Measurements from ENCODE around the gene PAM. TPM values are rescaled to one million over a fixed set of nuclear protein-coding genes. Genes with fewer than 3 reads are reported as not detected.
A peak's percentile ranks its signal among the peaks of the same experiment; 100 is the strongest.

Gene PAM
- total and polyA plus RNA-seq, 11 donors = 569 to 1,548 (median 1,087) TPM

DNA sequence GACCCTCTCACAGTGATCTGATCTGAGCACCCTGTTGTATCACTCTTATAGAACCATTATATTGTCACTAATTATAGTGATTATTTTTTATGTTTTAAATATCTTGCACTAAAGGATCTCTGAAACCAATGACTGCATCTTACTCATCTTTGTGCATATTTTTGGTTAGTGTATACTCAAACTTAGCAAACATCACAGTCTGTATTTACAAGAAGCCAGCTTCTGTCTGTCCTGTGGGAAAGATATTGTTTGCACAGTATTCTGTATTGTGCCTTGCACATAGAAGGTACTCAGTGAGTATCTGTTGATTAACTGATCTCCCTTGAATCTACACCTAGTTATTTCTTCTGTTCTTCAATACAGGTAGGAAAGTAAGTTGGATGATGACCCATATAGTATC is 131.5 kb downstream of the PAM start:
- no peak for TF ChIP-seq POLR2A (IDR thresholded peaks at IDR 0.05)
- TF ChIP-seq, protein P1, sequence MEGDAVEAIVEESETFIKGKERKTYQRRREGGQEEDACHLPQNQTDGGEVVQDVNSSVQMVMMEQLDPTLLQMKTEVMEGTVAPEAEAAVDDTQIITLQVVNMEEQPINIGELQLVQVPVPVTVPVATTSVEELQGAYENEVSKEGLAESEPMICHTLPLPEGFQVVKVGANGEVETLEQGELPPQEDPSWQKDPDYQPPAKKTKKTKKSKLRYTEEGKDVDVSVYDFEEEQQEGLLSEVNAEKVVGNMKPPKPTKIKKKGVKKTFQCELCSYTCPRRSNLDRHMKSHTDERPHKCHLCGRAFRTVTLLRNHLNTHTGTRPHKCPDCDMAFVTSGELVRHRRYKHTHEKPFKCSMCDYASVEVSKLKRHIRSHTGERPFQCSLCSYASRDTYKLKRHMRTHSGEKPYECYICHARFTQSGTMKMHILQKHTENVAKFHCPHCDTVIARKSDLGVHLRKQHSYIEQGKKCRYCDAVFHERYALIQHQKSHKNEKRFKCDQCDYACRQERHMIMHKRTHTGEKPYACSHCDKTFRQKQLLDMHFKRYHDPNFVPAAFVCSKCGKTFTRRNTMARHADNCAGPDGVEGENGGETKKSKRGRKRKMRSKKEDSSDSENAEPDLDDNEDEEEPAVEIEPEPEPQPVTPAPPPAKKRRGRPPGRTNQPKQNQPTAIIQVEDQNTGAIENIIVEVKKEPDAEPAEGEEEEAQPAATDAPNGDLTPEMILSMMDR (IDR thresholded peaks at IDR 0.05) = no peak
- Histone ChIP-seq H3K27me3 (no peaks in the 10 kb centered on the region), H3K4me3 (no peak overlapping the region), H3K27ac (no peak overlapping the region), H3K36me3 (no peaks in the 10 kb centered on the region), H3K4me1 (peaks cover 0 to 56% (median 14%) of the 10 kb centered on the region in 12 donors), H3K9me3 (peaks cover 0 to 2% (median 0%) of the 10 kb centered on the region in 12 donors)
- ATAC-seq (no peak), DNase-seq (no peak)
- intact Hi-C loops (cut with DNase I) = no loop called here

DNA sequence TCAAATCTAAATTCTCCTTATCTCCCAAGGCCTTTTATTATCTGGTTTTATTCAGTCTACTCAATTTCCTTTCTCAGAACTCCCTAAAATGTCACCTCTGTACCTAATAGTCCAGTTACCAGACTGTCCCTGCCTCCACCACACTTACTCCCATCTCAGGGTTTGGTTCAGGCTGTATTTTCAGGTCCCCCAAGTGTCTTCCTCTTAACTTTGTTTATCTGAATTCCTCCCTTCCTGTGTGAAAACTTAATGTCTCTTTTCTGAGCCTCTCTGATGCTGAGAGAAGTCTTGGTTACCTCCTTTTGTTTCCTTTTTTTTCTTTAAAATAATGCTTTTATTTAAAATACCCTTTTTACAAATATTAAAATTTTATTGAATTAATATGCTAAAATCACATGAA is 133.4 kb downstream of the PAM start:
- intact Hi-C loops (cut with DNase I) = no loop called here
- Histone ChIP-seq H3K27me3 (no peaks in the 10 kb centered on the region), H3K4me3 (no peak overlapping the region), H3K36me3 (no peaks in the 10 kb centered on the region), H3K4me1 (peaks cover 0 to 68% (median 14%) of the 10 kb centered on the region in 12 donors), H3K27ac (no peak overlapping the region), H3K9me3 (no peaks in the 10 kb centered on the region)
- DNase-seq (no peak), ATAC-seq (no peak)
- TF ChIP-seq, protein P1 (IDR thresholded peaks at IDR 0.05) = no peak
- no peak for TF ChIP-seq POLR2A (IDR thresholded peaks at IDR 0.05)

DNA sequence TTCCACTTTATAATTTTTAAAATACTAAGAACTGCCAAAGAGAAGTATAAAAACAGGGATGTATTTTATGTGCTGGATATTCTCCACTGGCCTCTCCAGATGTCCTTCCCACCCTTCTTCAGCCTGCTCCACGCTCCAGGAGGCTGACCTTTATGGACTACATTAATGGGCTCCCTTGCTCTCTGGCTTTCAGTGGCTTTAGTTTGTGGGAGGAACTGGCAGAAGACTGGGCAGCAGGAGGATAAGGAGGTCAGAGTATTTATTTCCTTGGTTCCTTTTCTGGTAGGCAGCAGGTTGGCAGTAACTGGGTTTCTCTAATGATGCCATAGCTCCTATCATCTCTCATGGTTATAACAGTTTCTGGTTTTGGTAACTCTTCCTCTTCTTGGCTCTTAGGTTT is 133.9 kb downstream of the PAM start:
- ATAC-seq (peak; percentile 21 to 87 (median 54)), DNase-seq (peak in 1 of 5 donors; percentile 26)
- H3K4me3 ChIP-seq = no peak overlapping the region
- no peaks in the 10 kb centered on the region for H3K27me3 ChIP-seq
- no peak overlapping the region for H3K27ac ChIP-seq
- no peaks in the 10 kb centered on the region for H3K9me3 ChIP-seq
- intact Hi-C loops (cut with DNase I) = no loop called here
- no peak for TF ChIP-seq POLR2A (IDR thresholded peaks at IDR 0.05)
- H3K4me1 ChIP-seq = peaks cover 0 to 64% (median 14%) of the 10 kb centered on the region in 12 donors
- H3K36me3 ChIP-seq = no peaks in the 10 kb centered on the region
- 52 to 74% (median 62%) methylated on average over 1 of the region's 1 CpG for WGBS, 4 donors

DNA sequence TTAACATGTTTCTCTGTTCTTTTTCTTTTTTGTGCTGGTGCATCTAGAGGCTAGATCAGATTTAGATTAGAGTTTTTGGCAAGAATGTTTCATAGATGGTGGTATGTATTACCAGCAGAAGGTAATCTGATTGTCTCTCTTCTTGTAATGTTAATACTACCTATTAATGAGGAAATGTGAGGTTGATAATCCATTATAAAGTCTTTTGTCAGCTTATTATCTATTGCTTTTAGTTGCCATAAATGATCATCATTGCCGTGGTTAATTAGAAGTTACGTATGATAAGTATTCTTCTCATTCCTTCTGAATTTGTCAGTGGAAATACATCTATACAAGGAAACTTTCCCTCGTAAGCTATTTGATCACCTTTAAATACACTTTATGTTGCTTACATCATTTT is 135.0 kb downstream of the PAM start:
- H3K4me1 ChIP-seq = peaks cover 0 to 62% (median 7%) of the 10 kb centered on the region in 12 donors

DNA sequence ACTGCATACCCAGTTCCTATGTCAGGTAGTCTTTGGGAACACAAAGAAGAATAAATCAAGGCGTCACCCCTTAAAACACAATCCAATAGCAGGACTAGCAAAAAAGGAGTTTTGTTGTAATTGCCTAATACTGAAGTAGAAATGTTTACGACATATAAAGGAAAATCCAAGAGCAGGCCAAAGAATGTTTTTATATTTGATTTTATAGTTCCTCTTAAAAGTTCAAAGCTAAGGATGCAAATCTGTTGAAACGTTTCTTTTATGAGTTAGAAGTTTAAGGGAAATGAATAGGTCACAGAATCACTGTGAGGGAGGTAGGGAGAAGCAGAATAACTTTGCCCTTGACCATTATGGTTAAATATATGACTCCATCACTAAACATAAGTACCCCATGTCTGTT is 136.1 kb downstream of the PAM start:
- ATAC-seq (no peak), DNase-seq (no peak)
- no peaks in the 10 kb centered on the region for H3K9me3 ChIP-seq
- peaks cover 0 to 57% (median 7%) of the 10 kb centered on the region in 12 donors for H3K4me1 ChIP-seq
- TF ChIP-seq POLR2A (IDR thresholded peaks at IDR 0.05) = no peak
- TF ChIP-seq, protein P1 (IDR thresholded peaks at IDR 0.05) = no peak
- intact Hi-C loops (cut with DNase I) = no loop called here
- no peaks in the 10 kb centered on the region for H3K36me3 ChIP-seq
- 77 to 83% (median 79%) methylated on average over 3 of the region's 3 CpGs for WGBS, 4 donors
- no peak overlapping the region for H3K4me3 ChIP-seq
- H3K27me3 ChIP-seq = no peaks in the 10 kb centered on the region
- H3K27ac ChIP-seq = no peak overlapping the region

More for the DNA sequence above, 135.0 kb downstream of the PAM start:
- Histone ChIP-seq H3K4me3 (no peak overlapping the region), H3K9me3 (no peaks in the 10 kb centered on the region), H3K36me3 (no peaks in the 10 kb centered on the region), H3K27me3 (no peaks in the 10 kb centered on the region), H3K27ac (no peak overlapping the region)
- intact Hi-C loops (cut with DNase I) = no loop called here
- TF ChIP-seq POLR2A (IDR thresholded peaks at IDR 0.05) = no peak
- TF ChIP-seq, protein P1 (IDR thresholded peaks at IDR 0.05) = no peak
- DNase-seq (no peak), ATAC-seq (no peak)
- WGBS, 4 donors = 88 to 92% (median 91%) methylated on average over 3 of the region's 3 CpGs

Measured in heart left ventricle (tissue), 16 donors.